Coronary artery (tissue), 2 donors: ENCODE data around the gene APBA2.

Source experiments
- DNase-seq: peaks from one replicate; pipeline ENCODE4 v3.0.0-alpha.2; 2017; ENCODE audit warnings: low spot score
- H3K27ac ChIP-seq, 2 donors: fragments of 200-600 bp; sonication (generic); one replicate each; pipeline ENCODE4 v1.5.1; 2016 to 2019
- H3K4me3 ChIP-seq: fragments of 200-600 bp; sonication (generic); 2 replicates; pipeline ENCODE4 v1.5.1; 2016; ENCODE audit warnings: mild to moderate bottlenecking, moderate library complexity
- CTCF ChIP-seq: fragments of 200-600 bp; sonication (generic); IDR thresholded peaks from one replicate; pipeline ENCODE4 v1.5.1; 2019; ENCODE audit warnings: antibody characterized with exemption

Gene APBA2

GRCh38 chr15:29105151-29105854 lies 219.5 kb downstream of the APBA2 start:
- no peak for DNase-seq
- TF ChIP-seq CTCF, result no peak
- no peak overlapping the region for H3K4me3 ChIP-seq

GRCh38 chr15:29106116-29106515 lies 220.3 kb downstream of the APBA2 start:
- TF ChIP-seq CTCF, result no peak
- no peak for DNase-seq

More at GRCh38 chr15:29105151-29105854, 219.5 kb downstream of the APBA2 start:
- no peak overlapping the region for H3K27ac ChIP-seq

GRCh38 chr15:29106551-29107290 lies 220.9 kb downstream of the APBA2 start:
- no peak for TF ChIP-seq CTCF
- H3K4me3 ChIP-seq, result no peak overlapping the region
- no peak overlapping the region for H3K27ac ChIP-seq
- no peak for DNase-seq

More at GRCh38 chr15:29106116-29106515, 220.3 kb downstream of the APBA2 start:
- H3K4me3 ChIP-seq, result no peak overlapping the region
- H3K27ac ChIP-seq, result no peak overlapping the region

- no peak for DNase-seq
- no peak for TF ChIP-seq CTCF
- Histone ChIP-seq H3K27ac (no peak overlapping the region), H3K4me3 (no peak overlapping the region)
Observed at GRCh38 chr15:29107291-29107890, 221.6 kb downstream of the APBA2 start.

GRCh38 chr15:29107971-29108645 lies 222.3 kb downstream of the APBA2 start:
- no peak overlapping the region for H3K27ac ChIP-seq
- DNase-seq, result no peak
- no peak overlapping the region for H3K4me3 ChIP-seq
- no peak for TF ChIP-seq CTCF

GRCh38 chr15:29109762-29110161 lies 224.0 kb downstream of the APBA2 start:
- no peak for DNase-seq
- H3K4me3 ChIP-seq, result no peak overlapping the region

More at GRCh38 chr15:29109762-29110161, 224.0 kb downstream of the APBA2 start:
- no peak overlapping the region for H3K27ac ChIP-seq
- no peak for TF ChIP-seq CTCF
